ENCODE data around the gene ZNF429.
"Not testable (repeated sequence)": the region's sequence is repeated elsewhere in the genome, so short reads cannot be mapped to it uniquely, and the experiment has no call there.

The ZNF429 gene

DNA sequence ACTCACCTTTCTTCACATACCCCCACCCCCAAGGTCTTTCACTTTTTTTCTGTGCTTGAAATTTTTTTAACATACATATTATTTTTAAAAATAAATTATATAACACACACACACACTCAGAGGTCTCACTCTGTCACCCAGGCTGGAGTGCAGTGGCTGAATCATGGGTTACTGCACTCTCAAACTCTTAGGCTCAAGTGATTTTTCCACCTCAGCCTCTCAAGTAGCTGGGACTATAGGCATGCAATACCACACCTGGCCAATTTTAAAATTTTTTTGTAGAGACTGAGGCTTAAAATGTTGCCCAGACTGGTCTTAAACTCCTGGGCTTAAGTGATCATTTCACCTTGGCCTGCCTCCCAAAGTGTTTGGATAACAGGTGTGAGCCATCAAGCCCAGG is 32.9 kb upstream of the ZNF429 start:
- DNase-seq (ENCODE audit: low read depth), result no peak
- TF ChIP-seq, protein P1, sequence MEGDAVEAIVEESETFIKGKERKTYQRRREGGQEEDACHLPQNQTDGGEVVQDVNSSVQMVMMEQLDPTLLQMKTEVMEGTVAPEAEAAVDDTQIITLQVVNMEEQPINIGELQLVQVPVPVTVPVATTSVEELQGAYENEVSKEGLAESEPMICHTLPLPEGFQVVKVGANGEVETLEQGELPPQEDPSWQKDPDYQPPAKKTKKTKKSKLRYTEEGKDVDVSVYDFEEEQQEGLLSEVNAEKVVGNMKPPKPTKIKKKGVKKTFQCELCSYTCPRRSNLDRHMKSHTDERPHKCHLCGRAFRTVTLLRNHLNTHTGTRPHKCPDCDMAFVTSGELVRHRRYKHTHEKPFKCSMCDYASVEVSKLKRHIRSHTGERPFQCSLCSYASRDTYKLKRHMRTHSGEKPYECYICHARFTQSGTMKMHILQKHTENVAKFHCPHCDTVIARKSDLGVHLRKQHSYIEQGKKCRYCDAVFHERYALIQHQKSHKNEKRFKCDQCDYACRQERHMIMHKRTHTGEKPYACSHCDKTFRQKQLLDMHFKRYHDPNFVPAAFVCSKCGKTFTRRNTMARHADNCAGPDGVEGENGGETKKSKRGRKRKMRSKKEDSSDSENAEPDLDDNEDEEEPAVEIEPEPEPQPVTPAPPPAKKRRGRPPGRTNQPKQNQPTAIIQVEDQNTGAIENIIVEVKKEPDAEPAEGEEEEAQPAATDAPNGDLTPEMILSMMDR (IDR thresholded peaks at IDR 0.05; ENCODE audit: insufficient read depth, low read depth, low read length, missing control alignments), result no peak

DNA sequence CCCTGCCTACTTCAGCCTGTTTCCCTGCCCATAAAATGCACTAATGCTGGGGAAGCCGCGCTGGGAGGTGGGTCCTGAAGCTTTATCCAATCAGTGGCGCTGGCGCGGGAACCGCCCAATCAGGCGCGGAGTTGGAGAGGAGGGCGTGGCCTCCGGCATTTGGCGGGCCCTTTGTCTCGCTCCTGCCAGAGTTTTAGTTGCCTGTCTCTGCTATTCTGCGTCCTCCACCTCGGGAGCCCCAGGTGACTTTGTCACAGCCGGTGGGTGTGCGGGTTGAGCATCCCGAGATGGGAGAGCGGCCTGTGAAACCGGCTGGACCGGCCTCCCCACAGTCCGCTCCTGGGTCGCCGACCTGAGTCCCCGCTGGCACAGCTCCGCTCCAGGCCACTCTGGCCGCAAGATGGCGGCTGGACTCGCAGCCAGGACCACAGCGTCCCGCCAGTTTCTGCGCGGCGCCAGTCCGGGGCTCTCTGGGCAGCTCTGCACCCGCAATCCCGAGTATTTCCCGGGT is 30.7 kb upstream of the ZNF429 start:
- DNase-seq (ENCODE audit: low read depth), result peak; percentile 10
- no peak overlapping the region for H3K4me3 ChIP-seq (ENCODE audit: low read depth, low read length)
- TF ChIP-seq, protein P1 (IDR thresholded peaks at IDR 0.05; ENCODE audit: insufficient read depth, low read depth, low read length, missing control alignments), result no peak

More for the DNA sequence above, 32.9 kb upstream of the ZNF429 start:
- no peak overlapping the region for H3K4me3 ChIP-seq (ENCODE audit: low read depth, low read length)

DNA sequence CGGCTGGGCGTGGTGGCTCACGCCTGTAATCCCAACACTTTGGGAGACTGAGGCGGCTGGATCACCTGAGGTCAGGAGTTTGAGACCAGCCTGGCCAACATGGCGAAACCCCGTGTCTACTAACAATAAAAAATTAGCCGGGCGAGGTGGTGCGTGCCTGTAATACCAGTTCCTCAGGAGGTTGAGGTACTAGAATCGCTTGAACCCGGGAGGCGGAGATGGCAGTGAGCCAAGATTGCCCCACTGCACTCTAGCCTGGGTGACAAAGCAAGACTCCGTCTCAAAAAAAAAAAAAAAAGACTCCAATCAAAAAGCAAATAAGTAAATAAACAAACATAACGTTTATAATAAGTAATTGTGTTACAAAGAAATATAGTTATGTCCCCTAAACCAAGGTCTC is 23.0 kb upstream of the ZNF429 start:
- H3K4me3 ChIP-seq (ENCODE audit: low read depth, low read length); DNase-seq (ENCODE audit: low read depth): not testable (repeated sequence)

DNA sequence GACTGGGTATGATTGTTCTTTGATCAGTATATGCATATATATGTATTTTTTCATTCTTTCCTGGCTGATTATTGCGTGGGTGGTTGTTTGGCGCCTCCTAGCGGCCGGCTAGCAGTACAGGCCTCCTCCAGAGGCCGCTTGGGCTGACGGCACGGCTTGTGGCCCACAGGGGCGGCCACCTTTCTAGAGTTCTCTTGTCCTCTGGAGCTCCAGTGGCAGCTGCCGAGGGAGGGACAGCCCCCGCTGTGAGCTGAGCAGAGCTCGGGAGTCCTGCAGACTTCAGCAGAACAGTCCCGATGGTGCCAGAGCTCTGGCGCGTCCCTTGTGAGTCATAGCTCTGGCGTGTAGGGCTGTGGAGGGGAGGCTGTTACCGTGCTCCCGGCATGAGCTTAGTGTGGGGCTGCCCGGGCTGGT is 22.5 kb upstream of the ZNF429 start:
- peak; percentile 37 for DNase-seq (ENCODE audit: low read depth)
- TF ChIP-seq, protein P1 (IDR thresholded peaks at IDR 0.05; ENCODE audit: insufficient read depth, low read depth, low read length, missing control alignments), result peak; percentile 31
- no peak overlapping the region for H3K4me3 ChIP-seq (ENCODE audit: low read depth, low read length)

DNA sequence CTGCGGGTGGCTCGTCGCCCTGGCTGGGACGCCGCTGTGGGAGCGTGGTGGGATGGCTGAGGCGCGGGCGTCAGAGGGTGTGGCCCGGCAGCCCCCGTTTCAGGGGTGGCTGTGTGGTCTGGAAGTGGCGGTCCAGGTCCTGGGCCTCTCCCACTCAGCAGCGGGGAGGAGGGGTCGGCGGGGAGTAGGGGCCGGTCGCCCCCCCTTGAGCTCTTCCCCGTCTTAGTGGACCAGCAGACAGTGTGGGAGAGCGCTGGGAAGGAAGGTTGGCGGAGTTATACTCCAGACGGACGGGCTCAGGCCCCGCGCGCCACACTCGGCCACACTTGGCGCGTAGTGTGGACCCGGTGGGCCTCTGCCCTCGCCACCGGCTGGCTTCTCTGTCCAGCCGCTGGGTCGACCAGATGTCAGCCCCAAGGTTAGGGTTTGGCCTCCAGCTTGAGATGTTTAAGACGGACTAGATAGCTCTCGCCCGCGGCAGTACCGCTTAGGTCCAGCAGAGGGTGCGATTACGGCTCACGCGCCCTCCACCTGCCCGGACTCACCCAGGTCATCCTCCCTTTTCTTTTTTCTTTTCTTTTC is 21.7 kb upstream of the ZNF429 start:
- DNase-seq (ENCODE audit: low read depth), result peak; percentile 30
- no peak overlapping the region for H3K4me3 ChIP-seq (ENCODE audit: low read depth, low read length)
- TF ChIP-seq, protein P1 (IDR thresholded peaks at IDR 0.05; ENCODE audit: insufficient read depth, low read depth, low read length, missing control alignments), result peak; percentile 32

DNA sequence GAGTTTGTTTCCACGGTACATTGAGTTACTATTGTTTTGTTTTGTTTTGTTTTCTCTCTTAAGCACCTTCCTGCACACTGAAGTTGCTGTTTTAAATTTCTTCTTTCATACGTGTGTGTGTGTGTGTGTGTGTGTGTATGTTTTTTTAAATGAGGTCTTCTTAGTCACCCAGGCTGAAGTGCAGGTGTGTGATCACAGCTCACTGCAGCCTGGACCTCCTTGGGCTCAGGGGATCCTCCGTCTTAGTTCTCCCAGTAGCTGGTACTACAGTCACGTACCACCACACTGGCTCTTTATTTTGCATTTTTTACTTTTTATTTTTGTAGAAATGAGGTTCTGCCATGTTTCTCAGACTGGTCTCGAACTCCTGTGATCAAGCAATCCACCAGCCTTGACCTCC is 20.8 kb upstream of the ZNF429 start:
- no peak overlapping the region for H3K4me3 ChIP-seq (ENCODE audit: low read depth, low read length)
- TF ChIP-seq, protein P1 (IDR thresholded peaks at IDR 0.05; ENCODE audit: insufficient read depth, low read depth, low read length, missing control alignments), result no peak
- no peak for DNase-seq (ENCODE audit: low read depth)

DNA sequence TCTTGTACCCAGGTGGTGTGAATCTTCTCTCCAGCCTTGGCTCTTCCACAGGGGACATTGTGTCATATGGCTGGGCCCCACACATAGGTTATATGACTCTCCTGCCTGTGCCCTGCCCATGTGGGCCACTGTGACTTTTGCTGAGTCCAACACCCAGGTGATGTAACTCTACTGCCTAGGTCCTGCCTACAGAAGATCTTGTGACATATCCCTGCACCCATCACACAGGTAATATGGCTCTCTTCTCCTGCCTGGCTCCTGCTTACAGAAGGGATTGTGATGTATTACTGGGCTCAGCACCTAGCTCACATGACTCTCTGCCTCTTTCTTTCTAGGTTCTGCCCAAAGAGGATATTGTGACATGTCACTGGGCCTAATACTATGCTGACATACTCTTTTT is 19.5 kb upstream of the ZNF429 start:
- DNase-seq (ENCODE audit: low read depth), result no peak
- H3K4me3 ChIP-seq (ENCODE audit: low read depth, low read length), result no peak overlapping the region

More for the DNA sequence above, 19.5 kb upstream of the ZNF429 start:
- TF ChIP-seq, protein P1 (IDR thresholded peaks at IDR 0.05; ENCODE audit: insufficient read depth, low read depth, low read length, missing control alignments), result no peak

Measured in GM12865 (cell line).